ENCODE results near the gene CCL7. TPM values are rescaled to one million over a fixed set of nuclear protein-coding genes. Genes with fewer than 3 reads are reported as not detected.
A peak's percentile ranks its signal among the peaks of the same experiment; 100 is the strongest.

Gene CCL7
- total RNA-seq, 4 donors from 2014 or later, result 2.2 TPM; not detected in 3

GRCh38 chr17:34303606-34304005 lies 33.6 kb downstream of the CCL7 start:
- 89% methylated on average over 2 of the region's 2 CpGs; no CpG with 5 or more reads in 1 of the 2 donors for WGBS, 2 donors (ENCODE audit: low coverage in 1 of 2)
- Histone ChIP-seq H3K4me3 (no peak overlapping the region), H3K36me3 (no peaks in the 10 kb centered on the region), H3K4me1 (peaks cover 0 to 32% (median 11%) of the 10 kb centered on the region in 3 donors), H3K27ac (no peak overlapping the region), H3K9me3 (no peaks in the 10 kb centered on the region), H3K27me3 (no peaks in the 10 kb centered on the region)
- no peak for ATAC-seq
- no peak for TF ChIP-seq POLR2A (IDR thresholded peaks at IDR 0.05)

GRCh38 chr17:34305061-34305460 lies 35.0 kb downstream of the CCL7 start:
- H3K27me3 ChIP-seq, result no peaks in the 10 kb centered on the region
- no peak overlapping the region for H3K4me3 ChIP-seq
- H3K4me1 ChIP-seq, result peaks cover 0 to 32% (median 7%) of the 10 kb centered on the region in 3 donors
- no peak overlapping the region for H3K27ac ChIP-seq
- WGBS, 2 donors (ENCODE audit: low coverage in 1 of 2), result 91 to 95% methylated on average over 4 of the region's 4 CpGs
- TF ChIP-seq POLR2AphosphoS5 (IDR thresholded peaks at IDR 0.05) (no peak), CTCF (IDR thresholded peaks at IDR 0.05) (no peak), POLR2A (IDR thresholded peaks at IDR 0.05) (no peak), EP300 (IDR thresholded peaks at IDR 0.05) (no peak)
- no peak for ATAC-seq
- no peaks in the 10 kb centered on the region for H3K9me3 ChIP-seq
- H3K36me3 ChIP-seq, result no peaks in the 10 kb centered on the region

GRCh38 chr17:34305606-34306005 lies 35.6 kb downstream of the CCL7 start:
- Histone ChIP-seq H3K9me3 (no peaks in the 10 kb centered on the region), H3K4me1 (peaks cover 0 to 28% (median 1%) of the 10 kb centered on the region in 3 donors), H3K27ac (no peak overlapping the region), H3K4me3 (no peak overlapping the region), H3K27me3 (no peaks in the 10 kb centered on the region), H3K36me3 (no peaks in the 10 kb centered on the region)
- no peak for ATAC-seq
- no peak for TF ChIP-seq POLR2A (IDR thresholded peaks at IDR 0.05)
- TF ChIP-seq EP300 (IDR thresholded peaks at IDR 0.05), result no peak
- no peak for TF ChIP-seq POLR2AphosphoS5 (IDR thresholded peaks at IDR 0.05)
- TF ChIP-seq CTCF (IDR thresholded peaks at IDR 0.05), result no peak

GRCh38 chr17:34306466-34306865 lies 36.4 kb downstream of the CCL7 start:
- peak; percentile 72 for ATAC-seq
- Histone ChIP-seq H3K4me3 (no peak overlapping the region), H3K27ac (no peak overlapping the region), H3K4me1 (peaks cover 0 to 22% (median 0%) of the 10 kb centered on the region in 3 donors), H3K27me3 (no peaks in the 10 kb centered on the region), H3K36me3 (no peaks in the 10 kb centered on the region), H3K9me3 (no peaks in the 10 kb centered on the region)
- WGBS, 2 donors (ENCODE audit: low coverage in 1 of 2), result 71 to 88% methylated on average over 2 to 3 of the region's 3 CpGs
- no peak for TF ChIP-seq POLR2A (IDR thresholded peaks at IDR 0.05)
- TF ChIP-seq EP300 (IDR thresholded peaks at IDR 0.05), result no peak
- TF ChIP-seq POLR2AphosphoS5 (IDR thresholded peaks at IDR 0.05), result no peak
- peak in 3 of 4 experiments; percentile 26 to 63 (median 60) for TF ChIP-seq CTCF (IDR thresholded peaks at IDR 0.05)

GRCh38 chr17:34307110-34307509 lies 37.1 kb downstream of the CCL7 start:
- 30 to 50% methylated on average over 1 to 3 of the region's 3 CpGs for WGBS, 2 donors (ENCODE audit: low coverage in 1 of 2)
- H3K27ac ChIP-seq, result peak overlapping the region in 1 of 4 donors; percentile 25
- TF ChIP-seq CTCF (IDR thresholded peaks at IDR 0.05), result no peak
- TF ChIP-seq EP300 (IDR thresholded peaks at IDR 0.05), result no peak
- TF ChIP-seq POLR2AphosphoS5 (IDR thresholded peaks at IDR 0.05), result peak; percentile 13
- TF ChIP-seq POLR2A (IDR thresholded peaks at IDR 0.05), result no peak
- ATAC-seq, result peak; percentile 58
- H3K27me3 ChIP-seq, result no peaks in the 10 kb centered on the region
- H3K9me3 ChIP-seq, result no peaks in the 10 kb centered on the region
- H3K4me3 ChIP-seq, result no peak overlapping the region
- no peaks in the 10 kb centered on the region for H3K36me3 ChIP-seq
- peaks cover 0 to 22% (median 0%) of the 10 kb centered on the region in 3 donors for H3K4me1 ChIP-seq
